ENCODE results near the gene AAMDC. TPM values are rescaled to one million over a fixed set of nuclear protein-coding genes. Genes with fewer than 3 reads are reported as not detected.
A peak's percentile ranks its signal among the peaks of the same experiment; 100 is the strongest.

Gene AAMDC
- total RNA-seq, 1 donor from 2014 or later = 30.3 TPM

DNA sequence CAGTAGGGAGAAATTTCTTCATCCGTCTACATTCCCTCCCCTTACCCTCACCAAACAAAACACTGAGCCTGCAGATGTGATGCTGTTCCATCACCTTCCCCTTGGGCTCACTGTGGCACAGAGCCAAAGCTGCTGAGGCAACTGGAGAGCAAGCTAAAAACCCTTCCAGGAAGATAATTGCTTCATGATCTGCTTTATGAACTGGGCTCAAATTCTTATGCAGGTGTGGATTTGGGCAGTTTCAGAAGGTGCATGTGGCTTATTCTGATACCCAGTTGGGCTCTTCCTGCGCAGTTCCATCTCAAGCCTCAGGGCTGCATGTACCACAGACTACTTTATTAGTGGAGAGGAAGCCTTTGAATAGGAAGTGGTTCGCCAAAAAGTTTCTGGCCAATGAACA is 58.3 kb downstream of the AAMDC start:
- Histone ChIP-seq H3K27me3 (ENCODE audit: low read depth) (no peaks in the 10 kb centered on the region), H3K36me3 (peaks cover 86% of the 10 kb centered on the region), H3K4me3 (no peak overlapping the region), H3K4me1 (no peaks in the 10 kb centered on the region), H3K9me3 (no peaks in the 10 kb centered on the region), H3K27ac (no peak overlapping the region)
- TF ChIP-seq, protein P1, sequence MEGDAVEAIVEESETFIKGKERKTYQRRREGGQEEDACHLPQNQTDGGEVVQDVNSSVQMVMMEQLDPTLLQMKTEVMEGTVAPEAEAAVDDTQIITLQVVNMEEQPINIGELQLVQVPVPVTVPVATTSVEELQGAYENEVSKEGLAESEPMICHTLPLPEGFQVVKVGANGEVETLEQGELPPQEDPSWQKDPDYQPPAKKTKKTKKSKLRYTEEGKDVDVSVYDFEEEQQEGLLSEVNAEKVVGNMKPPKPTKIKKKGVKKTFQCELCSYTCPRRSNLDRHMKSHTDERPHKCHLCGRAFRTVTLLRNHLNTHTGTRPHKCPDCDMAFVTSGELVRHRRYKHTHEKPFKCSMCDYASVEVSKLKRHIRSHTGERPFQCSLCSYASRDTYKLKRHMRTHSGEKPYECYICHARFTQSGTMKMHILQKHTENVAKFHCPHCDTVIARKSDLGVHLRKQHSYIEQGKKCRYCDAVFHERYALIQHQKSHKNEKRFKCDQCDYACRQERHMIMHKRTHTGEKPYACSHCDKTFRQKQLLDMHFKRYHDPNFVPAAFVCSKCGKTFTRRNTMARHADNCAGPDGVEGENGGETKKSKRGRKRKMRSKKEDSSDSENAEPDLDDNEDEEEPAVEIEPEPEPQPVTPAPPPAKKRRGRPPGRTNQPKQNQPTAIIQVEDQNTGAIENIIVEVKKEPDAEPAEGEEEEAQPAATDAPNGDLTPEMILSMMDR (IDR thresholded peaks at IDR 0.05) = no peak
- DNase-seq (no peak), ATAC-seq (peak in 1 of 2 donors; percentile 16)
- intact Hi-C loops (cut with DNase I) = no loop called here

DNA sequence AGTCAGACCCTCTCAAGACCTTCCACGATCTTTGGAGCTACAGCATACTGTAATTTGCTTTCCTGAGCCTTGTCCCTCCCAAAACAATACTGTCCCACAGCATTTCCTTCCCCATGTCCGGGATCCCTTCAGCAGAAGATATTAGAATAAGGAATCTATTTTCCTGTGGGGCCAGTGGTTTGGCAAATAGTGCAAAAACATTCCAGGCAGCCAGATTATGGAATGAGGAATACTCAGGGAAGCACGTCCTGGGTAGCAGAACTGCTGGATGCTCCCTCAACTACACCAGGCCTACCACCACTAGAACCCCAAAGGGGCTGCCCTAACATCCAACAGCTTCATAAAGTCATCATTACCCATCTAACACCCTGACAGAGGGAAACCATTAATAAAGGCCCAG is 61.5 kb downstream of the AAMDC start:
- no peaks in the 10 kb centered on the region for H3K4me1 ChIP-seq
- no peaks in the 10 kb centered on the region for H3K27me3 ChIP-seq (ENCODE audit: low read depth)
- H3K36me3 ChIP-seq = peaks cover 81% of the 10 kb centered on the region
- TF ChIP-seq, protein P1 (IDR thresholded peaks at IDR 0.05) = no peak
- ATAC-seq (no peak), DNase-seq (no peak)
- no peak overlapping the region for H3K4me3 ChIP-seq
- intact Hi-C loops (cut with DNase I) = no loop called here
- H3K27ac ChIP-seq = no peak overlapping the region
- no peaks in the 10 kb centered on the region for H3K9me3 ChIP-seq

GRCh38 chr11:77883775-77884174 is 62.8 kb downstream of the AAMDC start:
- TF ChIP-seq, protein P1 (IDR thresholded peaks at IDR 0.05) = no peak
- DNase-seq = no peak
- H3K27ac ChIP-seq = no peak overlapping the region
- intact Hi-C loops (cut with DNase I) = no loop called here
- H3K4me3 ChIP-seq = no peak overlapping the region
- H3K9me3 ChIP-seq = no peaks in the 10 kb centered on the region
- H3K4me1 ChIP-seq = no peaks in the 10 kb centered on the region
- peaks cover 68% of the 10 kb centered on the region for H3K36me3 ChIP-seq
- H3K27me3 ChIP-seq (ENCODE audit: low read depth) = no peaks in the 10 kb centered on the region
- ATAC-seq = no peak

- no peak for ATAC-seq
- intact Hi-C loops (cut with DNase I) = no loop called here
These were observed 63.4 kb downstream of the AAMDC start for GRCh38 chr11:77884186-77884828.

DNA sequence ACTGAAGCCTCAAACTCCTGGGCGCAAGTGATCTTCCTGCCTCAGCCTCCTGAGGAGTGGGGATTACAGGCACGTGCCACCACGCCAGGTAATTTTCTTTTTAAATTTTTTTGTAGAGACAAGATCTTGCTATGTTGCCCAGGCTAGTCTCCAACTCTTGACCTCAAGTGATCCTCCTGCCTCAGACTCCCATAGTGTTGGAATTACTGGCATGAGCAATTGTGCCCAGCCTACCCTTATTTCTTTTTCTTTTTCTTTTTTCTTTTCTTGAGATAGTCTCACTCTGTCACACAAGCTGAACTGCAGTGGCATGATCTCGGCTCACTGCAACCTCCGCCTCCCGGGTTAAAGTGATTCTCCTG is 63.9 kb downstream of the AAMDC start:
- Histone ChIP-seq H3K36me3 (peaks cover 63% of the 10 kb centered on the region), H3K4me1 (no peaks in the 10 kb centered on the region), H3K27ac (no peak overlapping the region), H3K4me3 (no peak overlapping the region), H3K9me3 (no peaks in the 10 kb centered on the region), H3K27me3 (ENCODE audit: low read depth) (no peaks in the 10 kb centered on the region)
- TF ChIP-seq, protein P1 (IDR thresholded peaks at IDR 0.05) = no peak
- no peak for DNase-seq
- intact Hi-C loops (cut with DNase I) = no loop called here
- no peak for ATAC-seq

More at GRCh38 chr11:77884186-77884828, 63.4 kb downstream of the AAMDC start:
- Histone ChIP-seq H3K27ac (no peak overlapping the region), H3K36me3 (peaks cover 63% of the 10 kb centered on the region), H3K4me3 (no peak overlapping the region), H3K4me1 (no peaks in the 10 kb centered on the region), H3K9me3 (no peaks in the 10 kb centered on the region), H3K27me3 (ENCODE audit: low read depth) (no peaks in the 10 kb centered on the region)
- no peak for DNase-seq
- TF ChIP-seq, protein P1 (IDR thresholded peaks at IDR 0.05) = no peak

All from lower lobe of right lung (tissue), 2 donors.